Transverse colon (tissue), 4 donors: ENCODE measurements around the gene EPM2AIP1. TPM values are rescaled to one million over a fixed set of nuclear protein-coding genes. Genes with fewer than 3 reads are reported as not detected.

Experiments used
- DNase-seq: peaks from one replicate; pipeline ENCODE4 v3.0.0-alpha.2; 2019
- H3K27ac ChIP-seq, 4 donors: fragments of 200-600 bp; sonication (generic); 2 replicates each; pipeline ENCODE4 v1.5.1; 2016 to 2018; ENCODE audit warnings: inconsistent platforms in 4 of 4
- H3K27me3 ChIP-seq: fragments of 200-600 bp; sonication (generic); 2 replicates; pipeline ENCODE4 v1.5.1; 2017; ENCODE audit warnings: inconsistent platforms
- H3K36me3 ChIP-seq, 4 donors: fragments of 200-600 bp; sonication (generic); 2 replicates each; pipeline ENCODE4 v1.5.1; 2017 to 2019; ENCODE audit warnings: inconsistent platforms in 4 of 4
- H3K4me1 ChIP-seq, 4 donors: fragments of 200-600 bp; sonication (generic); 2 replicates each; pipeline ENCODE4 v1.5.1; 2017 to 2020; ENCODE audit warnings: inconsistent platforms in 4 of 4
- H3K4me3 ChIP-seq, 4 donors: fragments of 200-600 bp; sonication (generic); 1 replicate in 1 of 4; 2 replicates in 3 of 4; pipeline versions ENCODE4 v1.5.1 to v1.6.1; 2017 to 2019; ENCODE audit warnings: inconsistent platforms in 4 of 4
- H3K9me3 ChIP-seq, 2 donors: fragments of 200-600 bp; sonication (generic); 2 replicates each; pipeline ENCODE4 v1.5.1; 2017 to 2019; ENCODE audit warnings: inconsistent platforms in 2 of 2
- CTCF ChIP-seq, 5 experiments: fragments of 200-600 bp in 3 of 5; fragments of 450-650 bp in 2 of 5; sonication (generic) in 3 of 5; IDR thresholded peaks; 1 replicate in 2 of 5; 2 replicates in 3 of 5; pipeline ENCODE4 v1.5.1; 2016 to 2017; ENCODE audit warnings: antibody characterized with exemption in 5 of 5, inconsistent platforms in 3 of 5, mild to moderate bottlenecking in 2 of 5, moderate library complexity in 1 of 5
- EP300 ChIP-seq: sonication (generic); formaldehyde crosslinking; IDR thresholded peaks from one replicate; pipeline ENCODE4 v1.6.1; 2017; ENCODE audit warnings: antibody characterized with exemption, low read depth
- POLR2A ChIP-seq: fragments of 450-650 bp; IDR thresholded peaks from one replicate; pipeline ENCODE4 v1.6.1; 2016; ENCODE audit warnings: antibody characterized with exemption, mild to moderate bottlenecking, moderate library complexity
- POLR2AphosphoS5 ChIP-seq, 3 donors: sonication (generic); formaldehyde crosslinking; IDR thresholded peaks; one replicate each; pipeline ENCODE4 v1.6.1; 2016; ENCODE audit warnings: antibody characterized with exemption in 3 of 3
- WGBS, 2 donors: methylation state at CpG; one replicate each; pipeline ENCODE4 v1.1.5; 2018; ENCODE audit warnings: low coverage in 1 of 2; 5-methylcytosine and 5-hydroxymethylcytosine counted together
- in situ Hi-C, 4 donors: fragments of 200-750 bp; cut with MboI; loops; one replicate each; pipeline versions ENCODE4 v1.15.0 to v1.15.1; 2017; ENCODE audit warnings: low sequenced_read_pairs in 3 of 4, low pct_ligation_motif_present in 1 of 4, low pct_unique_long_range_greater_than_20kb in 1 of 4
- intact Hi-C: fragments of 100-400 bp; cut with DNase I; formaldehyde crosslinking; loops from one replicate; pipeline ENCODE4 v1.15.1; 2023; ENCODE audit warnings: low total_unique reads
- total RNA-seq, 4 donors: library from RNA; depleted of rRNA; stranded (reverse); fragments of >200 nt; gene quantifications; one replicate each; pipeline ENCODE4 v1.1.0, GENCODE V29; 2016

The EPM2AIP1 gene
- total RNA-seq, 4 donors from 2014 or later, result 5.8 to 22.9 (median 7.1) TPM

- Histone ChIP-seq H3K4me1 (peaks cover 0 to 4% (median 0%) of the 10 kb centered on the region in 4 donors), H3K4me3 (no peak overlapping the region), H3K27me3 (no peaks in the 10 kb centered on the region), H3K9me3 (no peaks in the 10 kb centered on the region), H3K36me3 (no peaks in the 10 kb centered on the region), H3K27ac (no peak overlapping the region)
- in situ Hi-C loops, result loop anchor here in 2 of 4 donors (25.0 kb wide), 1 partner anchor 232 kb away; no protein-coding TSS in a partner anchor
- 58% methylated on average over 4 of the region's 4 CpGs; no CpG with 5 or more reads in 1 of the 2 donors for WGBS, 2 donors
- no peak for DNase-seq
- TF ChIP-seq EP300 (no peak), CTCF (IDR thresholded peaks at IDR 0.05) (no peak), POLR2AphosphoS5 (IDR thresholded peaks at IDR 0.05) (no peak), POLR2A (no peak)
- intact Hi-C loops, result loop anchor here (2.0 kb wide), 1 partner anchor 49 kb away; no protein-coding TSS in a partner anchor
These were observed 23.1 kb downstream of the EPM2AIP1 start for GRCh38 chr3:36969540-36970432.

GRCh38 chr3:36969085-36969484 is 23.8 kb downstream of the EPM2AIP1 start:
- 90% methylated on average over 4 of the region's 4 CpGs for WGBS, 2 donors
- Histone ChIP-seq H3K27ac (no peak overlapping the region), H3K9me3 (no peaks in the 10 kb centered on the region), H3K4me1 (peaks cover 0 to 4% (median 0%) of the 10 kb centered on the region in 4 donors), H3K36me3 (no peaks in the 10 kb centered on the region), H3K27me3 (no peaks in the 10 kb centered on the region), H3K4me3 (no peak overlapping the region)
- in situ Hi-C loops, result loop anchor here in 2 of 4 donors (25.0 kb wide), 1 partner anchor 232 kb away; no protein-coding TSS in a partner anchor
- DNase-seq, result no peak
- TF ChIP-seq EP300 (no peak), CTCF (IDR thresholded peaks at IDR 0.05) (no peak), POLR2A (no peak), POLR2AphosphoS5 (IDR thresholded peaks at IDR 0.05) (no peak)
- intact Hi-C loops, result loop anchor here (2.0 kb wide), 1 partner anchor 50 kb away; no protein-coding TSS in a partner anchor

- intact Hi-C loops, result no loop called here
- TF ChIP-seq CTCF (IDR thresholded peaks at IDR 0.05) (no peak), POLR2A (no peak)
- Histone ChIP-seq H3K27ac (no peak overlapping the region), H3K27me3 (no peaks in the 10 kb centered on the region), H3K4me1 (peaks cover 0 to 4% (median 0%) of the 10 kb centered on the region in 4 donors), H3K9me3 (no peaks in the 10 kb centered on the region), H3K4me3 (no peak overlapping the region), H3K36me3 (no peaks in the 10 kb centered on the region)
- DNase-seq, result no peak
- in situ Hi-C loops, result loop anchor here in 2 of 4 donors (25.0 kb wide), 1 partner anchor 228 kb away; no protein-coding TSS in a partner anchor
- 61 to 76% methylated on average over 2 to 3 of the region's 3 CpGs for WGBS, 2 donors
These were observed 27.5 kb downstream of the EPM2AIP1 start for GRCh38 chr3:36965440-36965839.

- intact Hi-C loops, result no loop called here
- Histone ChIP-seq H3K27me3 (no peaks in the 10 kb centered on the region), H3K4me1 (peaks cover 0 to 5% (median 0%) of the 10 kb centered on the region in 4 donors), H3K27ac (no peak overlapping the region), H3K9me3 (no peaks in the 10 kb centered on the region), H3K36me3 (no peaks in the 10 kb centered on the region), H3K4me3 (no peak overlapping the region)
- in situ Hi-C loops, result loop anchor here in 2 of 4 donors (25.0 kb wide), 1 partner anchor 228 kb away; no protein-coding TSS in a partner anchor
- TF ChIP-seq EP300 (no peak), POLR2A (no peak), POLR2AphosphoS5 (IDR thresholded peaks at IDR 0.05) (no peak), CTCF (IDR thresholded peaks at IDR 0.05) (no peak)
- DNase-seq, result no peak
These were observed 28.1 kb downstream of the EPM2AIP1 start for GRCh38 chr3:36964817-36965216.
